Muscle layer of colon (tissue), 2 donors: Measurements from ENCODE around the gene ALK.

Experiments
- H3K27ac ChIP-seq: one replicate; pipeline ENCODE4 v1.7.0; 2013; ENCODE audit warnings: low read depth, mild to moderate bottlenecking, low read length, moderate library complexity
- H3K27me3 ChIP-seq, 2 donors: one replicate each; pipeline ENCODE4 v1.7.0; 2013; ENCODE audit warnings: low read length in 2 of 2, mild to moderate bottlenecking in 2 of 2; ENCODE audit not compliant: insufficient read depth in 2 of 2, control insufficient read depth in 1 of 2
- H3K36me3 ChIP-seq: one replicate; pipeline ENCODE4 v1.7.0; 2013; ENCODE audit warnings: mild to moderate bottlenecking, low read length; ENCODE audit not compliant: insufficient read depth
- H3K4me1 ChIP-seq: one replicate; pipeline ENCODE4 v1.7.0; 2013; ENCODE audit warnings: mild to moderate bottlenecking, low read length; ENCODE audit not compliant: insufficient read depth
- H3K4me3 ChIP-seq, 2 donors: one replicate each; pipeline ENCODE4 v1.7.0; 2013; ENCODE audit warnings: low read length in 2 of 2, low read depth in 1 of 2, mild to moderate bottlenecking in 1 of 2, moderate library complexity in 1 of 2
- H3K9ac ChIP-seq: one replicate; pipeline ENCODE4 v1.7.0; 2013; ENCODE audit warnings: low read length
- H3K9me3 ChIP-seq: one replicate; pipeline ENCODE4 v1.7.0; 2013; ENCODE audit warnings: mild to moderate bottlenecking, low read length
- donor health status: abdominal sarcoma.
- donor health status: Adenocarcinoma of cecum.

ALK gene

GRCh38 chr2:29347774-29348461, 573.5 kb downstream of the ALK start:
- Histone ChIP-seq H3K36me3 (no peaks in the 10 kb centered on the region), H3K9ac (no peak overlapping the region), H3K4me3 (no peak overlapping the region), H3K9me3 (no peaks in the 10 kb centered on the region), H3K27me3 (no peaks in the 10 kb centered on the region), H3K4me1 (no peaks in the 10 kb centered on the region), H3K27ac (no peak overlapping the region)

GRCh38 chr2:29345236-29345635, 576.1 kb downstream of the ALK start:
- Histone ChIP-seq H3K27me3 (no peaks in the 10 kb centered on the region), H3K9me3 (no peaks in the 10 kb centered on the region), H3K27ac (no peak overlapping the region), H3K36me3 (no peaks in the 10 kb centered on the region), H3K9ac (no peak overlapping the region), H3K4me1 (no peaks in the 10 kb centered on the region), H3K4me3 (no peak overlapping the region)

GRCh38 chr2:29343830-29344229, 577.6 kb downstream of the ALK start:
- Histone ChIP-seq H3K4me1 (no peaks in the 10 kb centered on the region), H3K4me3 (no peak overlapping the region), H3K9me3 (no peaks in the 10 kb centered on the region), H3K27ac (no peak overlapping the region), H3K36me3 (no peaks in the 10 kb centered on the region), H3K27me3 (no peaks in the 10 kb centered on the region), H3K9ac (no peak overlapping the region)

GRCh38 chr2:29336341-29337241, 584.8 kb downstream of the ALK start:
- no peaks in the 10 kb centered on the region for H3K4me1 ChIP-seq
- H3K27ac ChIP-seq, result no peak overlapping the region
- H3K9me3 ChIP-seq, result no peaks in the 10 kb centered on the region
- H3K27me3 ChIP-seq, result no peaks in the 10 kb centered on the region
- H3K36me3 ChIP-seq, result no peaks in the 10 kb centered on the region
- H3K4me3 ChIP-seq, result no peak overlapping the region
- no peak overlapping the region for H3K9ac ChIP-seq

- Histone ChIP-seq H3K36me3 (no peaks in the 10 kb centered on the region), H3K9me3 (no peaks in the 10 kb centered on the region), H3K27ac (no peak overlapping the region), H3K9ac (no peak overlapping the region), H3K27me3 (no peaks in the 10 kb centered on the region), H3K4me3 (no peak overlapping the region), H3K4me1 (no peaks in the 10 kb centered on the region)
Observed at GRCh38 chr2:29335396-29335795, 586.0 kb downstream of the ALK start.

- H3K4me3 ChIP-seq, result no peak overlapping the region
- no peaks in the 10 kb centered on the region for H3K9me3 ChIP-seq
- H3K4me1 ChIP-seq, result no peaks in the 10 kb centered on the region
- H3K27me3 ChIP-seq, result no peaks in the 10 kb centered on the region
- no peak overlapping the region for H3K27ac ChIP-seq
- H3K9ac ChIP-seq, result no peak overlapping the region
- H3K36me3 ChIP-seq, result no peaks in the 10 kb centered on the region
Observed at GRCh38 chr2:29334706-29335105, 586.7 kb downstream of the ALK start.

GRCh38 chr2:29332540-29332939, 588.8 kb downstream of the ALK start:
- no peak overlapping the region for H3K9ac ChIP-seq
- no peaks in the 10 kb centered on the region for H3K27me3 ChIP-seq
- H3K4me1 ChIP-seq, result no peaks in the 10 kb centered on the region
- H3K4me3 ChIP-seq, result no peak overlapping the region
- no peaks in the 10 kb centered on the region for H3K36me3 ChIP-seq
- H3K27ac ChIP-seq, result no peak overlapping the region
- H3K9me3 ChIP-seq, result no peaks in the 10 kb centered on the region

- no peak overlapping the region for H3K27ac ChIP-seq
- no peaks in the 10 kb centered on the region for H3K9me3 ChIP-seq
- H3K36me3 ChIP-seq, result no peaks in the 10 kb centered on the region
- H3K4me3 ChIP-seq, result no peak overlapping the region
- H3K4me1 ChIP-seq, result no peaks in the 10 kb centered on the region
- H3K27me3 ChIP-seq, result no peaks in the 10 kb centered on the region
- no peak overlapping the region for H3K9ac ChIP-seq
Observed at GRCh38 chr2:29329899-29330298, 591.5 kb downstream of the ALK start.

GRCh38 chr2:29326926-29327325, 594.5 kb downstream of the ALK start:
- Histone ChIP-seq H3K27me3 (no peaks in the 10 kb centered on the region), H3K9ac (no peak overlapping the region), H3K4me1 (no peaks in the 10 kb centered on the region), H3K9me3 (no peaks in the 10 kb centered on the region), H3K36me3 (no peaks in the 10 kb centered on the region), H3K4me3 (no peak overlapping the region), H3K27ac (no peak overlapping the region)

GRCh38 chr2:29325544-29325943, 595.8 kb downstream of the ALK start:
- H3K36me3 ChIP-seq, result no peaks in the 10 kb centered on the region
- no peak overlapping the region for H3K27ac ChIP-seq
- no peaks in the 10 kb centered on the region for H3K9me3 ChIP-seq
- no peak overlapping the region for H3K9ac ChIP-seq
- H3K4me3 ChIP-seq, result no peak overlapping the region
- no peaks in the 10 kb centered on the region for H3K27me3 ChIP-seq
- H3K4me1 ChIP-seq, result no peaks in the 10 kb centered on the region

GRCh38 chr2:29323961-29324360, 597.4 kb downstream of the ALK start:
- H3K27ac ChIP-seq, result no peak overlapping the region
- no peaks in the 10 kb centered on the region for H3K4me1 ChIP-seq
- H3K9ac ChIP-seq, result no peak overlapping the region
- H3K27me3 ChIP-seq, result no peaks in the 10 kb centered on the region
- no peak overlapping the region for H3K4me3 ChIP-seq
- H3K9me3 ChIP-seq, result no peaks in the 10 kb centered on the region
- H3K36me3 ChIP-seq, result no peaks in the 10 kb centered on the region
